ENCODE measurements around the gene CCDC160.
"Not testable (repeated sequence)": the region's sequence is repeated elsewhere in the genome, so short reads cannot be mapped to it uniquely, and the experiment has no call there.

CCDC160 gene

DNA sequence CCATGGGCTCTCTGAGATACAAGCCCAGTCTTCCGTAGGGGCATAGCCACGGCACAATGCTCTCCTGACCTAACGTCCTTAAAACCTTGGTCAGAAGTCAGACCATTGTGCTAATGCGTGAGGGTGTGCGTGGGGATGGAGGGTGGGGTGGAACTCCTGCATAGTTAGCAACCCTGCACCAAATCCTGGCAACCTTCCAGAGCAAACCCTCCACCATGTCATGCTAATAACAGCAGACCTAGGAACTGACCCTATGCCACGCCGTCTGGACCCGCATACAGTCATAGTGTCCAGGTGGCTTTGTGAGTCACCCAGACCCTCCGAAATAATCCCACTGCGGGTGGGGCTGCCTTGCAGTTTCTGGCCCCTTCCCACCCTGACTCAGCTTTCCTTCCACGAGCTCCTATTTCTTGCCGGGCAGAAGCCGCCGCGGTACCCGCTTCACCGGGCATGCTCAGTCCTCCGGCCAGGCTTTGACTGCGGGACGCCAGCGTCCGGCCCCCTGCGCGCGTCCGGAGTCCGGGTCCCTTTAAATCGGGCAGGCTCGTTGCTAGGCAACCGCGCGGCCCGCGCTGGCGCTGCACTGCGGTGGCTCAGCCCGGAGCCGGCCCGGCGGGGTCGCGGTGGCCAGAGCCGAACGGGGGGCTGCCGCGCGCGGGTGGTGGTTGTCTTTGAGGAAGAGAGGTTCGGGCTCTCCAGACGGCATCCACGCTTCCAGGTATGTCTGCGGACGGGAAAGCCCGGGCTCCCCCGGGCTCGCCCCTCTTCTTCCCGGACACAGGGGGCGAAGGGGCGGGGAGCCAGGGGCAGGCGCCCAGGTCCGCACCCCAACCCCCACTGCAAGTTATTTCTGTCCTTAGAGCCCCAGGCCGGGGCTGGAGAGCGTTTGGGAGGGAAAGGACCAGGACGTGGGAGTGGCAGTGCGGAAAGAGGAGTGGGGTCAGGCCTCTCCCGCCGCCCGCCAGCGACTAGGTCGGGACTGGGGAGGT is at the start of gene CCDC160:
Gene CCDC160, plus strand, starts transcription at position 557 of the 989 bp plus-strand sequence. CDS start 7,619 bp downstream, outside the sequence.
- no peak for DNase-seq (ENCODE audit: low spot score)

DNA sequence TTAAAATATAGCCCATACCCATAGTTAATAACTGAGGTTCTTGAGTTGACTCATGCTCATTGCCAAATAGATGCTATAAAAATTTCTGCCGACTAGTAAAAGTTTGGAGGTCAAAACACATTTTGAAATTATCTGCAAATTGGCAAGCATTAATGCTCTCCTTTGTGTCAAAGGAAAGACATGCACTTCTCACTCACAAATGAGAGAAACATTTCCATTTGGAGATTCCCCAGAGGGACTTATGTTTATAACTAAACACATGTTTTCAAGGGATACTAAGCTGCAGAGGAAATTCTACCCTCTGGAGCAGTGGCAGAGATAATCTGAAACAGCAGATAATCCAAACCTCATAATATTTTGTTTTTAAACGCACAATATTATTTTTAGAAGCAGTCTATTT is 45.7 kb upstream of the CCDC160 start:
- no peak for DNase-seq (ENCODE audit: low spot score)

DNA sequence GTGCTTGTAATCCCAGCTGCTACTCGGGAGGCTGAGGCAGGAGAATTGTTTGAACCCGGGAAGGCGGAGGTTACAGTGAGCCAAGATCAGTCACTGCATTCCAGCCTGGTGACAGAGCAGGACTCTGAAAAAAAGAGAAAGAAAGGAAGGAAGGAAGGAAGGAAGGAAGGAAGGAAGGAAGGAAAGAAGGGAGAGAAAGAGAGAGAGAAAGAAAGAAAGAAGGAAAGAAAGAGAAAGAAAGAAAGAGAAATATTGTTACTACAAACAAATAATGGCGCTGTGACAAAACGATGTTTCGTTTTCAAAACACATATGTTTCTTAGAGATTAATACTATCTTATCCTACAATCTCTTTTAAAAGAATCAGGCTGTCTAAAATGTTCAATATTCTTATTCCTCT is 42.1 kb upstream of the CCDC160 start:
- DNase-seq (ENCODE audit: low spot score): no peak

DNA sequence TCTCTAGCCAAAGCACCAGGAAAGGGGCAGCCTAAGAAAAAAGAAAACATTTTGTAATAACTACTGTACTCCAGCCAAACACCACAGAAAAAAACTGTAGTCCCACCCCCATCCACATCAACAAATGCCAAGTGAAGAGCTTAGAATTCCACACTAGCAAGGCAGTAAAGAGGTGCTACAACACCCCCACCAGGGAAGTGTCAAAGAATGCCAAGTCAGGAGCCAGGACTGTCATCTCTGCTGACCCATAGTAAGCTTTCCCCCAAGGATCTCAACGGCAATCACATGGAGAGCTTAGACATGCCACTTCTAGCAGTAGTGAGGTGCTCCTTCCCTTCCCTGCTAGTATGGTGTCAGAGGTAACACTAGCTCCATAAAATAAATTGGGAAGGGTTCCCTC is 34.4 kb upstream of the CCDC160 start:
- no peak for DNase-seq (ENCODE audit: low spot score)

DNA sequence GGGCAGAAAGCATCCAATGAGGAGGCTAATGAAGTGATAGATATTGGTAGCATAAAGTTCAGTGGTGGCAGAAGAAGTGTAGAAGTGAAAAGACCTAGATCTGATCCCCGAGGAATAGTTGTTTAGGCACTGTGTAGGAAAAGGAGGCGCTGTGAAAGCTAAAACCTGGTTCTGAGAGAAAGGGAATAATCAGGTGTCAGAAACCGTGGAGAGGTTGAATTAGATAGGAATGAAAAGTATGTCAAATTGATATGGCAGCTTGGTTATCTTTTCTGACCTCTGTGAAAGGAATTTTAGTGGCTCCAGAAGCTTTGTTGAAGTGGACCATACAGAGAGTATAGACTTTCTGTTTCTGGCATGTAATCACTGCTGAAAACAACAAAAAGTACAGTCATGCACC is 30.8 kb upstream of the CCDC160 start:
- DNase-seq (ENCODE audit: low spot score): no peak

DNA sequence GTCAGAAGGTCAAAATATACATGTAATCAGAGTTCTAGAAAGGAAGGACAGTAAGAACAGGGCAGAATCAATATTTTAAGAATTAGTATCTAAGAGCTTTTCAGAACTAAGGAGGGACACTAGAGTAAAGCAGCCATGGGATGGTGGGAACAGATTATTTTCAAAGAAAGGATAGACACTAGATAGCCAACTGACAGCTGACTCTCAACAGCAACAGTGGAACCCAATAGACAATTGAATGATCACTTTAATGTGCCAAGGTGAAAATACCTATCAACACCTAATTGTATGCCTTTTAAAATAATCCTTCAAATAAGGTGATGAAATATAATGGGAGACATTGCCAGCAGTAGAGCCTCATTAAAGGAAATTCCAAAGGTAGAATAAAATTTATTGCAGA is 26.5 kb upstream of the CCDC160 start:
- DNase-seq (ENCODE audit: low spot score): no peak

DNA sequence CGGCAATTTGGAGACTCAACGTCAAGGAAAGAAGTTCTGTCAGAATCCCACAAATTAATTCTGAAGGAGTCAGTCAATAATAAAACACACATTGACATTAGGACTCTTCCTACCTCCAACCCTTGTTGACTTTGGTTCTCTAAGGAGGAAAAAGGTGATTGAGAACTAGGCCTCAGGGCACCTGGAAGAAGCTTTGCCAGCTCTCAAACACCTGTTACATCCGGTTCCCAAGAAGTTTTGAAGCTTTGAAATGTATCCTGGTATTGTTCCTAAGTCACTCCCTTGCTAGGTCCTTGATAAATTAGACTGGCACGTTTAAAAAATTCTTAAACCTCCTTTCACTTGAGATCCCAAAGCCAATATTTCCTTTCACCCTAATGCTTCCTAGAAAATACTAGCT is 1.7 kb upstream of the CCDC160 start:
- no peak for DNase-seq (ENCODE audit: low spot score)

DNA sequence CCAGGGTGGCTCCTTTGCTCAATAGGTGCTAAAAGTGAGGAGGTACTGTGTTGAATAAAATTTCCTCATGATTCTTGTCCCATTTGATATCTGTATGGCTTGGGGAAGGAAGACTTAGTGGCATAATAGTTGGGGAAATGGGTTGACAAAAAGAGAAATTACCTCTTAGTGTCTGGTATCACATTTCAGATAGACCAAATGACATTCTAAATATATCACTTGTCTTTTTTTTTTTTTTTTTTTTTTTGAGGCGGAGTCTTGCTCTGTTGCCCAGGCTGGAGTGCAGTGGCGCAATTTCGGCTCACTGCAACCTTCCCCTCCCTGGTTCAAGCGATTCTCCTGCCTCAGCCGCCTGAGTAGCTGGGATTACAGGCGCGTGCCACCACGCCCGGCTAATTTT is 1.2 kb downstream of the CCDC160 start:
- not testable (repeated sequence) for DNase-seq (ENCODE audit: low spot score)

DNA sequence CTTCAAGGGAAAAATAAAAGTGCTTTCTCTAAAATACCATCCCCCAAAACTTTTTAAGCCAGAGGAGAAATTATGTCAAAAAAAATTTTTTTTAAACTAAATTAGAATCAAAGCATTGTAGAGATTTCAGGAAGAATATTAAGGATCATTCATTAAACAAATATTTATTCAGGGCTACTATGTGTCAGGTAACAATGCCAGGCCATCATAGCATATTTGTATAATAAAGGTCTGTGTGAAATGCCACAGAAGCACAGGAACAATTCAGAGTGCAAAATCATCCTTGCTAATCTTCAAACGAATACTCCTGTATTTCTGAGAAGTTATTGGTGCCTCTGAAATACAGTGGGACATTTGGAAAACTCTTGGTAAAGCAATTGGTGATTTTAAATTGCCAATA is 2.0 kb downstream of the CCDC160 start:
- DNase-seq (ENCODE audit: low spot score): no peak

DNA sequence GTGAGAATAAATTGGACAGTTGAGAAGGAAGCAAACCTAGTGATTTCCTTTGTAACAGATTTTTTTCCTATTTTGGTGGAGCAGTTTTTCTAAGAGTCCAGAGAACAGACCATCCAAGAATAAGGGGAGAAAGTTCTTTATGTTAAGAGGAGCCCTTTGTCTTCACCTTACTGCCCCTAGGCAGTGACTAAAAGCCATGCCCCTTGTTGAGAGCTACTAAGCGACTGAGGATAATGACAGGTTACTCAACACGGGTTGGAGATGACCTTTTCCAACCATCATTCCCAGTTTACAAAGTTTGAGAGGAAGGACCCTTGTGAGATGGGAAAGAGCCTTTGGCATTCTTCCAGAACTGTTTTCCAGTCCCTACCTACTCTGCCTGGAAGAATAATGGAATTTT is 3.2 kb downstream of the CCDC160 start:
- no peak for DNase-seq (ENCODE audit: low spot score)

DNA sequence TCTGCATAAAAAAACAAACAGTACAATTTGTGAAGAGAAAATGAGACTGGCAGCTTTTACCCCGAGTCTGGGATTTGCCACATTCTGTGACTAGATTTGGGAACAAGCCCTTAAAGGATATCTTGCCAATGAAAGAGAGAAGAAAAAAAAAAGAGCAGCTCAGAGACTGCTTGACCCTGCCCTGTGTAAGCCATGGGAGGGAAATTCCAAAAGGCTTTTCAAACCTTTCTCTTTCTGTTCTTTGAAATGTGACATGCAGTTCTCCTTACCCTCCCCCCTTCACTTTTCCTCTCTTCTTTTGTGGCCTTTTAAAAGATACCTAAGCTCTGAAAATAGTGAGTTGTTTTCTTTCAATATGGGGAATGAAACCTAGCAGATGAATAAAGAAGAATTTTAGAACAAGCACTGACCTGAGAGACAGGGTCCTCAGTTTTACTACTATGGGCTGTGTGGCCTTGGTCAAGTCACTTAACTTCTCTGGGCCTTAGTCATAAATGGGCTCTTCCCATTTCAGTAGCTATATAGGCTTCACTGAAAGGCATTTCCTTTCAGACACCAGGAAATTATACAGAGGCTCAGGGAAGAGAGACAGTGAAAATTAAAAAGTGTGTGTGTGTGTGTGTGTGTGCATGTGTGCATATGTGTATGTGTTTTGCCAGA is 5.1 kb downstream of the CCDC160 start:
- DNase-seq (ENCODE audit: low spot score): no peak

DNA sequence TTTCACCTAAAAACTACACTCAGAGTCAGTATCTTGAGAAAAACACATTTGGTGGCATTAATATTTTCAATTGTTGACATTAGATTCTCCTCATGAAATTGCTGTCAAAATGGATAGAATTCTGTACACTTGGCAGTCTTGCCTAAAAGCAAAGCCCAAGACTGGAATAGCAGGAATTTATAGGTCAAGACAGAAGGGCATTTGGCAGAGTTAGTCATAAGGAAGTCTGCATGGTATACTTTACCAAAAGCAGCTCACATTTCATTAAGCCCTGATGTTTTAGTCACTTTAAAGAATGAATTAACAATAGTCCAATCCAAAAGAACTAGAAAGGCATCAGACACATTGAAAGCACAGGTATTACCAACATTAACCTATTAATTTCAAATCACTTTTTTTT is 7.1 kb downstream of the CCDC160 start:
- DNase-seq (ENCODE audit: low spot score): no peak

DNA sequence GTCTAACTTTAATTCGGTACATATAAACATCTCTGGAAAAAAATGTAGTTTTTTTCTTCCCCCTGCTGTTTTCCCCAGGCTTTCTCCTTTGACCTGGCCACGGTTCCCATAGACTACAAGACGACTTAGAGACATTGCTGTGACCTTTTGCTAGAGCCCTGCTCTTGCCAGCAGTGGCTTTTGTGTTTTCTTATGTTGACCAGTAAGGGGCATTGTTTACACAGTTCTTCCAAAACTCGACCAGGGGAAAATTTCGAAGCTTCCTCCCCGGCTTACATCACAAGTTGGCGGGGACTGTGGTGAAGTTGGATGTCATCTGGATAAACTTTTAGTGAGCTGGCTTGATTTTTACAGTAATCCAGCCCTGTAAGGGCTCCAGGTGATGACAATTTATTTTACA is 9.3 kb downstream of the CCDC160 start:
- peak; percentile 42 for DNase-seq (ENCODE audit: low spot score)

DNA sequence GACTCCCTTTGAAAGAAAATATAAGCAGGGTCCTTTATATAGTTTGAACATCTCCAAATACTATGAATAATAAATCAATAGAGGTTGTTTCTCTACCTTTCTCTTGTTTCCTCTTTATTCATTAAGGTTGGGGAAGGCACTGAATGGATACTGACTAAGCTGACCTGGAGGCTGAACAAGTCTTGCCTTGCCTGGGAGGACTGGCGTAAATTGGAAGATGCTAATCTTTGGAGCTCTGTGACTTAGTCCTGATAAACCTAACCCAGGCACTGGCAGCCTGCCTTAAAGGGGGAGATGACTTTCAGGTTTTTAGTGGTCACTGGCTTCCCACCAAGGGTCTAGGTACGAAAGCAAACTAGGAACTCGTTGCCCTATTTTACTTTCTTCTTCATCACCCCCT is 10.5 kb downstream of the CCDC160 start:
- DNase-seq (ENCODE audit: low spot score): no peak

DNA sequence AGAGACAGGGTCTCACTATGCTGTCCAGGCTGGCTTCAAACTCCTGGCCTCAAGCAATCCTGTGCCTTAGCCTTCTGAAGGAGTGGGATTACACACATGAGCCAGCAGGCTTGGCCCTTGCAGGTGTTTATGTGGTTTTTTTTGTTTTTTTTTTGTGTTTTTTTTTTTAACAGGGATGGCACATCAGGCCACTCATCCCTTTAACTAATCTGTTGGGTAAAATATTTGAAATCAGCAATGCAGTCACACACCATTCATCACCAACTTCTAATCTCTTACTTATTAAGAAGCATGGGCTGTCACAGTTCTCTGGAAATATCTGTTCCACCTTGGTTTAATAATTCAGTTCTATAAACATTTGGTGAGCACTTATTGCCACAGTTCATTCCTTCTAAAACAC is 12.3 kb downstream of the CCDC160 start:
- DNase-seq (ENCODE audit: low spot score): no peak

DNA sequence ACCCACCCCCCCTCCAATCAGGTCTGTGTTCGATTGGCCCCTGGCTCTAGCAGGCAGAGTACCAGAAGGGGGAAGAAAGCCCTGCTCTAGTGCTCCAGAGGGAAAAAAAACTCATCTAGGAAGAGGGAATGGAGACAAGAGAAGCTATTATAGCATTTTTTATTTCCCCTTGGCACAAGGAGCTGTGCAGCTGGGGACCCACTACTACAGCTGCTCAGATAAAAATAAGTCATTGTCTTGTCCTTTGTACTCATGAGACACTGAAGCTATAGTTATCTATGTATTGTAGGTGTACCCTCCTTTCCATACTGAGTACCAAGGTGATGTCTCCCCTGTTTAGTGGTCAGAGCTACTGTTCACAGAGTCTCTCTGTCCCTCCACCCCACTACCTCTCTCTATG is 14.3 kb downstream of the CCDC160 start:
- DNase-seq (ENCODE audit: low spot score): peak; percentile 54

DNA sequence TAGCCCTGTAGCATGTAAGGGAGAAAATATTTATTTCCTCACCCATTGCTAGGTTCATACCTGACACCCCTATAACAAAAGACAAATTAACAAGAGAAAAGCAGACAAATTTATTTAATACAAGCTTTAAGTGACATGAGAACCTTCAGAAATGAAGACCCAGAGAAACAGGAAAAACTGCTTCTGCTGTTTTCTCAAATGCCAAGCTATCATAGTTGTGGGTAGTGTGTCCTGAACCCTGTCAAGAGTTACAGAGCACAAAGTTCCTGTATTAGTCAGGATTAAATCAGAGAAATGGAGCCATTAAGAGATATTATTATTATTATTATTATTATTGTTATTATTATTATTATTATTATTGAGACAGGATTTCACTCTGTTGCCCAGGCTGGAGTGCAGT is 17.5 kb downstream of the CCDC160 start:
- DNase-seq (ENCODE audit: low spot score): no peak

DNA sequence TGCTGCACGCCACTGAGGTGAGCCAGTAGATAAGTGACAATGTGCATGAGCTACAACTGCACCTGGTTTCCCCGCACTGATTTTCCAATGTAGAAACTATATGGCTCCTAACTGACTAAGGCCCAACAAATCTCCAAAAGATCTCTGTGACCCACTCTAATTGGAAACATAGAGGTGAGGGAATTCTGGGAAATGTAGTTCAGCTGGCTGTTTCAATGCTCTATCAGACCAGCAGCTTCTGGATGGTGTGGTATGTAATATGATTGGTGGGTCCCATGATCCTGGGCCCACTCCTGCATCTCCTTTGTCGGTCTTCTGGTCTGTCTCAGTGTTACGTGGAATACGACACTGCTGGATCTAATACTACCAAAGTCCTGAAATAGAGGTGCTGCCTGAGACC is 18.6 kb downstream of the CCDC160 start:
- no peak for DNase-seq (ENCODE audit: low spot score)

DNA sequence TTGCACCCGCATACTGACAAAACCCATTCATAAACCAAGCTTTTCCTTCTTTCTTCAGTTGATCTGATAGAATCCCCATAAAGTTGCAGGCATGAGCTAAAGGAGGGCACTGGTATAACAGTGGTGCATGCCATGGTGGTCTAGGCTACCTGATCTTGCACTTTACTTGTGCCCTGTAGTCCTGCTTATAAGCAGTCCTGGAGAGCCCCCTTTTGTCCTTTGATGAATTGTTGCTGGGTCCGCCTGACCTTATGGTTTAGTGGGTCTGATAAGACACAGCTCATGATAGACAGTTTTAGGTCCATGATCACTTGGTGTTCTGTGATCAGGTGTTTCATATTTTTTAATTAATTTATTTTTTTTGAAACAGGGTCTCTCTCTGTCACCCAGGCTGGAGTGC is 19.7 kb downstream of the CCDC160 start:
- no peak for DNase-seq (ENCODE audit: low spot score)

DNA sequence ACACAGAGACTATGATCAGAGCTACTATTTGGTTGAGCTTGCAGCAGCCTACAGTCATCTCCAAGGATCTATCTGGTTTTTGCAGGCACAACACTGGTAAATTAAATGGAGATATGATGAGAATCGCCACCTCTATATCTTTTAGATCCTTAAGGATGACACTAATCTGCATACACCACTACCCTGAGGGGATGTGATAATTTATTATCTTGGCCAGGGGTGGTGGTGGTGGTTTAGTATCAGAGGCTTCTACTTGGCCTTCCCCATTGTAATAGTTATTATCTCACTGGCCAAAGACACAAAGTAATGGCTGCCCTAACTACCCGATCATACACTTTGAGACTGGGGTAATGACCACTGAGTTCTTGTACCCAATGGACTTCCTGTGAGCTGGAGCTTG is 21.2 kb downstream of the CCDC160 start:
- no peak for DNase-seq (ENCODE audit: low spot score)

DNA sequence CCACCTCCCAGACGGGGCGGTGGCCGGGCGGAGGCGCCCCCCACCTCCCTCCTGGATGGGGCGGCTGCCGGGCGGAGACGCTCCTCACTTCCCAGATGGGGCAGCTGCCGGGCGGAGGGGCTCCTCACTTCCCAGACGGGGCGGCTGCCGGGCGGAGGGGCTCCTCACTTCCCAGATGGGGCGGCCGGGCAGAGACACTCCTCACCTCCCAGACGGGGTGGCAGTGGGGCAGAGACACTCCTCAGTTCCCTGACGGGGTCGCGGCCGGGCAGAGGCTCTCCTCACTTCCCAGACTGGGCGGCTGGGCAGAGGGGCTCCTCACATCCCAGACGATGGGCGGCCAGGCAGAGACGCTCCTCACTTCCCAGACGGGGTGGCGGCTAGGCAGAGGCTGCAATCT is 49.0 kb downstream of the CCDC160 start:
- DNase-seq (ENCODE audit: low spot score): not testable (repeated sequence)

DNA sequence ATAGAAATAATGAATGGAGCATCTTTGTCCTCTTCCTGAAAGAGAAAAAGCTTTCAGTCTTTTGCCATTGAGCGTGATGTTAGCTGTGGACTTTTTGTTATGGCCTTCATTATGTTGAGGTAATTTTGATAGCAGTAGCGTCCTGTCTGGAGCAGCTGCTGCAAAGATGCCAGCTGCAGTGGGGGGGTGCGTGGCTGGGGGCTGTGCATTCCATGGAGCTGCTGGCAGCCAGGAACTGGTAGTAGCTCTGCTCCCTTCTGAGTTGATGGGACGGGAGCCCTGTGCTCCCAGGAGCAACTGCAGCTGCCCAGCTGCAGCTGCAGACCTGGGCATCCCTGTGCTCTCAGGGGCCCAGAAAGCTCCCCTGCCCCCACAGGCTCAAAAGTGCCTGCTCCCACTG is 50.4 kb downstream of the CCDC160 start:
- DNase-seq (ENCODE audit: low spot score): no peak

DNA sequence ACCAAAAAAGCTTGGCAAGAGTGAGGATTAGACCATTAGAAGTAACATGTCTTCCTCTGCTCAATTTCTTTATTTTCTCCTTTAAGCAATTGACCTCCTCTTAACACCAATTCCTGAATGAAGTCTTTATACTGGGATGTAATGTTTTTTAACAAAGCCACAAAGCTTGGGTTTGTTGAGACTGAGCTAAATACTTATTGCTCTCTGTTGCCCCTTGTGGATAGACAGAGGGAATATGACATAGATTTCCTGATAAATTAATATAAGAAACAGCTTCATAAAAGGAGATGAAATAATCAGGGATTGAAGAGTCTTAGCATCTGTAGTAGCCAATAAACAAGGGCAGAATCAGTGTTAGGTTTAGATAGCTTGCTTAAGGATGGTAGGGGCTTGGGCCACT is 57.6 kb downstream of the CCDC160 start:
- no peak for DNase-seq (ENCODE audit: low spot score)

All from putamen (tissue), 1 donor.